Measurements from ENCODE around the gene RADX.

DNA sequence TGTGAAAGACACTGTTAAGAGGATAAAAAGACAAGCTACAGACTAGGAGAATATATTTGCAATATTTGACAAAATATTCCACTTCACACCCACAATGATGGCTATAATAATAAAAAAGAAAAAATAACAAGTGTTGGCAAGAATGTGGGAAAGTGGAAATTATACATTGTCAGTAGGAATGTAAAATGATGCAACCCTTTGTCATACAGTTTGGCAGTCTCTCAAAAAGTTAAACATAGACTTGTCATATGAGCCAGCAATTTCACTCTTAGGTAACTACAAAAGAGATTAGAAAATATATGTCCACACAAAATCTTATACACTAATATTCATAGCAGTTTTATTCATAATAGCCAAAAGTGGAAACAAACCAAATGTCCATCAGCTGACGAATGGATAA, 5.2 kb upstream of the RADX start:
- no peak for TF ChIP-seq POLR2A (IDR thresholded peaks at IDR 0.05)
- TF ChIP-seq, protein P1, sequence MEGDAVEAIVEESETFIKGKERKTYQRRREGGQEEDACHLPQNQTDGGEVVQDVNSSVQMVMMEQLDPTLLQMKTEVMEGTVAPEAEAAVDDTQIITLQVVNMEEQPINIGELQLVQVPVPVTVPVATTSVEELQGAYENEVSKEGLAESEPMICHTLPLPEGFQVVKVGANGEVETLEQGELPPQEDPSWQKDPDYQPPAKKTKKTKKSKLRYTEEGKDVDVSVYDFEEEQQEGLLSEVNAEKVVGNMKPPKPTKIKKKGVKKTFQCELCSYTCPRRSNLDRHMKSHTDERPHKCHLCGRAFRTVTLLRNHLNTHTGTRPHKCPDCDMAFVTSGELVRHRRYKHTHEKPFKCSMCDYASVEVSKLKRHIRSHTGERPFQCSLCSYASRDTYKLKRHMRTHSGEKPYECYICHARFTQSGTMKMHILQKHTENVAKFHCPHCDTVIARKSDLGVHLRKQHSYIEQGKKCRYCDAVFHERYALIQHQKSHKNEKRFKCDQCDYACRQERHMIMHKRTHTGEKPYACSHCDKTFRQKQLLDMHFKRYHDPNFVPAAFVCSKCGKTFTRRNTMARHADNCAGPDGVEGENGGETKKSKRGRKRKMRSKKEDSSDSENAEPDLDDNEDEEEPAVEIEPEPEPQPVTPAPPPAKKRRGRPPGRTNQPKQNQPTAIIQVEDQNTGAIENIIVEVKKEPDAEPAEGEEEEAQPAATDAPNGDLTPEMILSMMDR (IDR thresholded peaks at IDR 0.05) = no peak
